Anterior cingulate cortex (tissue), 58 donors: ENCODE results near the gene CFAP58.
"Not testable (repeated sequence)": the region's sequence is repeated elsewhere in the genome, so short reads cannot be mapped to it uniquely, and the experiment has no call there.

Source experiments
- DNase-seq, 58 donors: peaks; one replicate each; lab custom pipeline; 2025; lab: John Stamatoyannopoulos, UW

CFAP58 gene

DNA sequence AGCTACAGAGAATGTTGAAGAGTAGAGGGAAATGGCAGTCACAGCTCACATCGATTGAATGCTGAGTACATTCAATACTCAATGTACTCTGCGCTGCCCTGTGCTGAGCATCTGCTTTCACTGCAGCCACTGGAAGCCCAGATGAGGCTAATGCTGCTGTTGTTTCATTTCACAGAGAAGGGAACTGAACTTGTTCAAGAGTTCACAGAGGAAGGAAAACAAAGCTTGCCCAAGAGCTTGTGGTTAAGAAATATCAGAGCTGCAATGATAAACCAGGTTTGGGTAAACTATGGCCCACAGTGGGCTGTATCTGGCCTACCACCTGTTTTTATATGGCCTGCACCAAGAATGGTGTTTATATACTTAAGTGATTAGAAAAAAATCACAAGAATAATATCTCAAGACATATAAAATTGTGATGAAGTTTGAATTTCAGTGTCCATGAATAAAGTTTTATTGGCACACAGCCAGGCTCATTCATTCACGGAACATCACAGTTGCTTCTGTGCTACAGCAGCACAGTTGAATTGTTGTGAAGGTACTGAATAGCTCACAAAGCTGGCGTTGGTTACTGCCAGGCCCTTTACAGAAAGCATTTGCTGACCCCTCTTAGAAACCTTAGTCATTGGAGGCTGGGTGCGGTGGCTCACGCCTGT is 64.1 kb downstream of the CFAP58 start:
- DNase-seq, result no peak

DNA sequence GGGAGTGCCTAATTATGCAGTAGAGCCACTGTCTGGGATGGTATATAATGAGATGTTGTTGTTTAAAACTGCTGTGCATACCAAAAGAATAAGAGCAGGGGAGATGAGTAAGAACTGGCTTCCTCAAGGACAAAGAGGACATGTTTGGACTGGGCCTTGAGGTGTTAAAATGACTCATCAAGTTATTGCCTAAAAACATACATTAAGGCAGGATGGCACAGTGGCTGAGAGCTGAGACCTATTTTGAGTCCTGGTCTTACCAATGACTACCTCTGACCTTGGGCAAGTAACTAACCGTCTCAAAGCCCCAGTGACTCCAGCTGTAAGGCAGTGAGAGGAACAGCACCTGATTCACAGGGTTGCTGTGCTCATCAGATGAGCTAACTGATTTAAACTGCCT is 71.1 kb downstream of the CFAP58 start:
- DNase-seq, result no peak

DNA sequence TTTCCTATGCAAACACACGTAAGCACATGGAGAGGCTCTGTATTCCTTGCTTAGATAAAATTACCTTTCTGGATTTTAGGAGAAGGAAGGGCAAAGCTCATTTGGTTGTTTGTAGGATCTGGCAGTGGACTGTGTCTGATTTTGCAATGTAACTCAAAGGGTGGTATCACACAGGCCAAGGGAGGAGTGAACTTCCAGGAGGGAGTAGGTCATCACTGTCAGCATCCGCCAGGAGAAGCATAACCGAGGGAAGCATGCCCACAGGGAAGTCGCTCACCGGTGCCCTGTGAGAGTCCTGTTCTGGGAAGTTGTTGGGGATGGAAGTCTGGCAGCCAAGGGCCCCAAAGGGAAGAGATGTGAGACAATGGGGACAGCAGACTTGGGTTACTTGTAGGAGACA is 74.4 kb downstream of the CFAP58 start:
- no peak for DNase-seq

DNA sequence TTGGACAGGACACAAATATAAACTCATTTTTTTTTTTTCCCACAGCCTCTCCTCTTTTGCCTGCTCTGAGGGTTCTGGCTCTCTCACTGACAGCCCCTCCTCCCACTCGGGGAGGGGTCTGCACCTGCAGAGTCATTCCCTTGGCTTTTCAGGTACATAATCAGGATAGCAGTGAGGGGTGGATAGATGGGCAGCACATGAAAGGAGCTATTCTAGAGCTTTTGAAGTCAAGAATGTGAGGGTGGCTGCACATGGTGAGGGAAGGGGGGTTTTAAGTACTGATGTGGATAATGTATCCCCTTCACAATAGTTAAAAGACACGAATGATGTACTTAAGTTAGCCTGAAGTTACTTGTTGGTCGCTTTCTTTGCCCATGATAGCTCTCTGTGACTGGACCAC is 76.2 kb downstream of the CFAP58 start:
- no peak for DNase-seq

DNA sequence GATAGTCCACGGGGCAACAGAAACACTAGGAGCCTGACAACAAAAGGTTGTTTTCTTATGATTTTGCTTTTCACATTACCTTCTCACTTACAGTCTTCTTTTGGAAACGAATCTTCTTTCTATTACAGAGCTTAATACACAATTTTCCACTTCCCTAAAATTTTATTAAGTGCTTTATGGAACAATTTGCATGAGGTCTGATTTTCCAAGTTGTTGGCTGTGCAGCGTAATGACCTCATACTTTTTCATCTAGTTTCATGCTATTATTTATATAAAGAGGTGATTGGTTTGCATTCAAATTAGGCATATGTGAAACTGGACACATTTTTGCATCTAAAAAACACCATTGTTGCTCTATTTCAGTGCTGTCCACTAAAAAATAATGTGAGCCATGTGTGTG is 76.7 kb downstream of the CFAP58 start:
- DNase-seq, result no peak

DNA sequence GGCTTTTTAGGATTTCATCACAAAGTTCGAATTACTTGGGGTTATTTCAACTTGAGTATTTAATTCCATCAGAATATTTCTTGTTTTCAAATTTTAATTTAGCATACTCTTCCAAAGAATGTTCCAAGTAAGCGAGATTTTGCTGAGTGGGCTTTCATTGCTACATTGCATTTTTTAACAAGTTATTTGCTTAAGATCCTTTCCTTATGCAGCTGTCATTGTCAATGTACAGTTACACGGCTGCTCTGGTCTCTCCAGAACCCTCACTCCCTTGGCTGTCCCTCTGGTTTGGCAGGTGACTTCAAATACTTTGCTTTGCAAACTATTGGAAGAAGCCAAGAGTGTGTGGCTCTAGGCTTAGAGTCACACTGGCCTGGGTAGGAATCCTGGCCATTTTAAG is 80.0 kb downstream of the CFAP58 start:
- DNase-seq, result no peak

DNA sequence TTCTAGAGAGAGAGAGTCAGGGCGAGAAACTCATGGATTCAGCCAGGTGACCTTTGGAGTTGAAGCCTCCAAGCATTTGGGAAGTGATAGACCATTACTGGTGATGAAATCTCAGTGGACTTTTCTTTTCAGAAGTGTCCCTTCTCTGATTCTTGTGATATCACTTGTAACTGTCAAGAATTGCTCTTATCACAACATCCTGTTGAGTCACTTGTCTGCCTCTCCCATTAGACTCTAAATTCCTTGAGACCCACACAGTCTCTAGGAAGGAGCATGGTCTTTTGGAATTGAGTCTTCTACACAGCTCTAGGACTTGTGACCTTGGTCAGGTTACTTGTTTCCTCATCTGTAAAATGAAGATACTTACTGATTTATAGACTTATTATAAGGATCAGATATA is 81.0 kb downstream of the CFAP58 start:
- no peak for DNase-seq

DNA sequence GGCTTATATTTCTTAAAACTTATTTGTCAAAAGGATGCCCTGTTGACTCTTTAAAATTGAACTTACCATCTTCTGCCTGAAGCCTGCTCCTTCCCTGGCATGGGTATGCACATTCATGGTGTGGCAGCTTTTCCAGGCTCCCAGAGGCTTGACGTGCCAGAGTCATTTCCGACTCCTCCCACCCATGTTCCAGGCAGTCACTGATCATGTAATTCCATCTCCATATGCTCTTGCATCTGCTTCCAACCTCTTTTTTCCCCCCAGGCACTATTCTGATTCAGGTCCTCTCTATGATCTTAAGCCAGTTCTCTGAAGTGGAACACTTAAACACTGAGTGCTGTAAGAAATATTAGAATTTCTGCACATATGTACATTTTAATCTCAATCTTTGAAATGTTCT is 82.2 kb downstream of the CFAP58 start:
- peak in 13 of 58 donors; percentile 3 to 38 (median 13) for DNase-seq

DNA sequence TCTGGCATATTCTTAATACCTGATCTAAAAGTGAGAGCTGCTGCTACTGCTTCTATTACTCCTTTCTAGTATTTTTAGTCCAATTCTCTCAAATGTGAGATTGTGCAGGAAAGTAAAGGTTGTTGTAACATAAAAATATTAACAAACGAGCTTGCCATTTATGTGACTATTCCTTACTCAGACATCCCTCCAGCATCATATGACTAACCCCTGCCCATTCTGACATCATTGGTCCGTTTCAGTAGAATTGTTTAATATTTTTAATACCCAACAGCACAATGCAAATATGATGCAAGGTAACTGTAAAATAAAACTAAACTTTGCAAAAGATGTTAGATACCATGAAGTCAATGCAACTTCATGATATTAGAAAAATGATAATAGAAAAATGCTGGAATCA is 83.6 kb downstream of the CFAP58 start:
- DNase-seq, result no peak

DNA sequence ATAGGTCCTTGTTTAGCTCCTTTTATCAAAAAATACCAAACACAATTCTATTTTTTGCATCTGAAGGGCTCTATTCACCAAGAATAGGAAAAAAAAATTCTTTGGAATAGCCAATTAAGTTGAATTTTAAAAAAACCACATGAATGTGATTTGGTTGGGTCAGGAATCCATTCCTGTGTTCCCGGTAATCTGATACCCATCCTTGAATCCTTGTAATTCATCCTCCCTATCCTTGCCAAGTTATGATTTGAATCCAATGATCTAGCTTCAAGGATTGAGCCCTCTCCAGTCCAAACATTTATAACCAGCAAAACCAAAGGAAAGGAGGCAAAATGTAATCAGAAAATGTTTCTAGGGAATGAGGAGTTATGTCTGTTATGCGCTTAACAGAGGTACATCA is 86.6 kb downstream of the CFAP58 start:
- no peak for DNase-seq

DNA sequence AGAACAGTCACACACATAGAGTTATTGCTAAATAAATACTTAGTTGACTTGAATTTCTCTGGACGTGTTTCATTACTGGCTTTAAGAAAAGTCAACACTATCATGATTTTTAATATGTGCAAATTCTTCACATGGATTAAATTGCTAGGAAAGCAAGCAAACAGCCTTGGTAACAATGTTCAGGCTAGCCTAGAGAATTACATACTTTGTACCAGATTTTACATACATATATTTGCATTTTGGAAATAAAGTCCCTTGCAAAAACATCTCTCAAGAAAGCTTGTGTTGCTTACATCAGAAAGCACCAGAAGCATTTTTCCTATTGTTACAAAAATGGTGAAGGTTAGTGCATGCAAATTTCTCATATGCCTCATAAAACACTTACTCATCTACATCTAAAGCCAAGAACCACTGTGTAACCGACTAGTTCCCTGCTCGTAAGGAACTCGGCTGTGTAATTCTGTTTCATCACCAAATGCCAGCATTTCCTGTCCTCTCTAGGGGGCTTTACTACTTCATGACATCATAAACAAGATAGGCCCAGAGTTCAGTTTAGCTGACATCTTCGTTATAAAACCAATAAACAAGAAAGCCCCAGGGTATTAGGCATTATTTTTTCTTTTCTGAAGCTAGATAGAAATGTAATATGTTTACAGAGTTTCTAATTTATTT is 87.8 kb downstream of the CFAP58 start:
- DNase-seq, result no peak

DNA sequence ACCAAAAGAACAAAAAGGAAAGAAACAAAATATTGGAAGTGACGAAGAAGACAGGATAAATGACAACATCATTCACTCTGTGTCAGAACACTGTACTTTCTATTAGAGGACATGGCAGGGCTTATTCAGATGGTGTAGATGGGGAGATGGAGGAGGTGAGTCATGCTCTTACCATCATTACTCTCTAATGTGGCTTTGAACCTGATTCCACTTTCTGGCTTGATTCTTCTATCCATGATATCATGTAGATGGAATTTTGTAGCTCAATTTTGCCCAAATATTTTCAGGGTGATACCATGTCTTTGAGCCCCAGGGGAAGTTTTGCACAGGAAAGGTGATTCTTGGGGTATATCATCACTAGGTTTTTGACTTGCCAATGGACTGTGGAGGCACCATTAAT is 91.7 kb downstream of the CFAP58 start:
- no peak for DNase-seq

DNA sequence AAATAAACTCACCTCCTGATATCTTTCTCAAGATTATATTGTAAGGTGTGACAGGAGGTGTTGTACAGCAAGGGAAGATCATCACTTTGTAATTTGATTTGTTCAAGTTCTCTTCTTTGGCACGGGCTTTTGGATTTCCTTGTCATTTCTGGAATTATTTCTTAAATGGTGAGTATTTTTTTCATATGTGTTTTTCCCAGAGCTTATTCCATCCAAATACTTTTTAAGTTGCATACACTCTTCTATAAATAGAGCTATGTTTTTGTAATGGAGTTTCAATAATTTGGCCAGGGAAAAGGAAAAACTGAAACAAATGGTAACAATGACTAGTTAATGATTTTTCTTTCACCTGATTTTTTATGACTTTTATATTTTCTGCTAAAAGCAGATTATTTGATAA is 92.5 kb downstream of the CFAP58 start:
- no peak for DNase-seq

DNA sequence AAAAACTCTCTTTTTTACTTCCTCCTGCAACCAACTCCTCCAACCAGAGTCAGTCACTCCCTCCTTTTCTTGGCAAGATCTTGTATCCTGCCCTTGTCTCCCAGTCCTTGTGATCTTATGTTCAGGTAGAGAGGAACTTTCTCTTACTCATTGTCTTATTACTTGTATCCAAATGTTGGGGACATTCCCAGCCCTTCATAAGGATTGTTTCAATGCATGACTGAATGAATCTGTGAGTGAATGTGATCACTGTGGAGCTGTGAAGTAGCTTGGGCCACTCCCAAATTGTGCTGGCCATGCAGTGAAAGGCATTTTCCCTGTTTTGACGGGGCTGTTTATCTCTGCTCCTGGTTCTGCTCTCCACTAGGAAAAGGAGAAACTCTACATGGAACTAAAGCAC is 93.7 kb downstream of the CFAP58 start:
- DNase-seq, result no peak

DNA sequence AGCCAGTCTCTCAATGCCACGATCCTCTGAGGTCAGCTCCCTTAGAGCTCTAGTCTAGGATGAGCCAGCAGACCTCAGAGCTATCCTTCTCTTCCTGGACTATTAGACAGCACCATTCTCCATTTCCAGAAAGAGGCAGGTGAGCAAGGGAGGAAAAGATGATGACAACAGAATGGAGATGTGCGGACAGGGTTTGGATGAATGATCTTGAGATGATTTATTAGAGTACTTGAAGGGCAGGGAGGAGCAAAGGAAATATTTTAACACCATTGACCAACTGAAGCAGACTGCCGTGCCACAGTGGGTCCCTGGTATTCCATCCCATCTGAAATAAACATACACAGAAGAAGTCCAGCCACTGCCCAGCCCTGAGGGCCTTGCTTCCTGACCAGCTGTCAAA is 94.3 kb downstream of the CFAP58 start:
- DNase-seq, result no peak

DNA sequence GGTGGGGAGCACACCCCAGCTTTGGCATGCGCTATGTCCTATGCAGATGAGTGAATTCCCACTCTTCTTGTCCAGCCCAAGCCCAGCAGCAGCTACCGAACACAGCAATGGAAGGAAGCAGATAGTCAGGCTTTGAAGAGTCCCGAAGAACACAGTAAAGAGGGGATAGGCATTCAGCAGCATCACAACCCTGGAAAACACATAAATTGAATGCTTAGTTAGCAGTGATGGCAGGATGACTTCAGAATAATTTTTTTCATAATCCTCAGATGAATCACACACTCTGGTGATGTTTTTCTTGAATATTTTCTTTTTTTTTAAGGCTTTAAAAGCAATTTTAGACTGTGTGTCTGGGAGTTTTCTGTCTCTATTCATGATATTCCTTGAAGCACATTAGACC is 95.8 kb downstream of the CFAP58 start:
- DNase-seq, result no peak

DNA sequence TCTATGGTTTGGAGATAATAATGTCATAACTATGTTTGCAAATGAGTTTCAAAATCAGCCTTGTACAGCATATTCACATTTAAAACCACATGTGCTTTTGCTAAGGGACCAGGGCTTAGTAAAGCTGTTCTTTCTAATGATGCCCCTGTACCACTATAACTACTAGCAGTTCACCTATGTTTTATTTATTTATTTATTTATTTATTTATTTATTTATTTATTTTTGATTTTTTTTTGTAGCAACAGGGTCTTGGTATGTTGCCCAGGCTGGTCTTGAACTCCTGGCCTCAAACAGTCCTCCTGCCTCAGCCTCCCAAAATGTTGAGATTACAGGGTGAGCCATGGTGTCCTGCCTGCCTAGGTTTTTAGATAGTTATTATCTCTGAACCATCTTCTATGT is 96.9 kb downstream of the CFAP58 start:
- DNase-seq, result no peak

DNA sequence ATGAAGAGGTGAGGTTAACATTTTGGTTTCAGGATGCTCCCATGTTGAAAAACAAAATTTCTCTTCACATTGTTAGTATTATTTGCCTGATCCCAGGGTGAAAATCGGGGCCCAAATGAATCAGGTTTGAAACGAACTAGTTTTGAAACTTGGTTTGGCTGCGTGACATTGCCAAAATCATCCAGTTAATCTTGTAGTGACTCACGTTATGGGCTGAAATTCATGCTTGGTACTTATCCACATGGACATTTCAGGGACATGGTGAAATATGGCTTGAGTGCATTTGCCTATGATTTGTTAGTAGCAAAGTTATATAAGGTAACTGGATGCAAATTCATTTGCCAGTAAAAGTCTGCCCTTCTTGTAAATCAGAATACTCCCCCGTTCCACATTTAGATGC is 97.3 kb downstream of the CFAP58 start:
- no peak for DNase-seq

DNA sequence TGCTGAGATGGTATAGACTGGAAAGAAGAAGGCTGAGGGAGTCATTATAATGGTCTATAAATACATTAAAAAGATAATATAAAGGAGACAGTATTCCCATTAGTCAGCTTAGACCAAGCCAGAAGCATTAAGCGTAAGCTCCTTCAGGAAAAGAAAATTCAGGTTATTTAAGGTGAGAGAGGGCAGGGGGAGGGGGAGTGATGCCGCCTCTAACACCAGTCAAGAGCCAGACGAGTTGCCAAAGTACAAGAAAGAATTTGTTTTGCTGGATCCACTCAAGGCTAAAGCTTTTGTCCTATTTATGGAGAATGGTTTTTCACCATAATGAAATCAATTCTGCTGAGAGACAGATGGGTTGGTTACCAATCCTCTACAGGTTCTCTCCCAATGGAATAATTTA is 99.3 kb downstream of the CFAP58 start:
- DNase-seq, result no peak

DNA sequence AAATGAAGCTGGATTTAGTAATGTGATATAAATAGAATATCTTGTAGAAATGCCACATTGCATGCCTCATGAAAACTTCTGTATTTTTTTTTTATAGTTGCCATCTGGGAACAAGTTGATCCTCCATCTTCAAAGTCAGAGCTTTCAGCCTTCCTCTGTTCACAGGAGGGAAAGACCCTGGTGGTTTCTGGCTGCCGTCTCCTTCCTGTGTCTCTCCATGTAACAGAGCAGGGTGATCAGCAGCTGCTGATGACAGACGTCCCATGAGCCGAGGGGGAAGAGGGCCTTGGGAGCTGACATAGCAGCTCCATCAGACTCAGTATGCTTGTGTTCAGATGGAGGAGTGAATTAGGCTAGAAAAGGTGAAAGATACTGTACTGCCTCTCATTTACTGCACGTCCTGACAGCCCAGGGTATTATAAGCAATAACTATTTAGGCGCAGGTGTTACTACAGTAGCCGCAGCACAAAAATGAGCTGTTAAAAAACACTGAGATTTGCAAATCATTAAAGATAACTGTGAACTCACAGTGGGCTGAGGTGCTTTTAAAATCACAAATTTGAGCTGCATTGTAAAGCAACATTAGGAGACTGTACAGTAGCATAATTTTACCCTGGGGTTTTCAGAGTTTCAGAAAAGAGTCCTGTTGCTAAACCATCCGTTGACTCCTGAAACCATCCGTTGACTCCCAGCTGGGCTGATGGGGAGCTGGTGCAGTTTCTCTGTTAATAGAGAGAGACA is 103.3 kb downstream of the CFAP58 start:
- no peak for DNase-seq

DNA sequence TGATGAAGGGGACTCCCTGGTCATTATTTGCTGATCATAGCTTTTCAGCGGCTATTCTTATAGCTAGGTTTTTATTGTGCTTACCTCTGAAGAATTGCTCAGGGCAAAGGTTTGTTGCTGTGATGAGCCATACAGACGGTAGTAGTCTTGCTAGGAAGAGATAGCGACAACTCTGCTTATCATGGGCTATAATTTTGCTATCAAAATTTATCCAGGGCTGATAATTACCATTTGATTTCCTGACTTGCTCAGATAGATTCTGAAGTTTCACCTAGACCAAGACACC is 103.9 kb downstream of the CFAP58 start:
- DNase-seq, result no peak

DNA sequence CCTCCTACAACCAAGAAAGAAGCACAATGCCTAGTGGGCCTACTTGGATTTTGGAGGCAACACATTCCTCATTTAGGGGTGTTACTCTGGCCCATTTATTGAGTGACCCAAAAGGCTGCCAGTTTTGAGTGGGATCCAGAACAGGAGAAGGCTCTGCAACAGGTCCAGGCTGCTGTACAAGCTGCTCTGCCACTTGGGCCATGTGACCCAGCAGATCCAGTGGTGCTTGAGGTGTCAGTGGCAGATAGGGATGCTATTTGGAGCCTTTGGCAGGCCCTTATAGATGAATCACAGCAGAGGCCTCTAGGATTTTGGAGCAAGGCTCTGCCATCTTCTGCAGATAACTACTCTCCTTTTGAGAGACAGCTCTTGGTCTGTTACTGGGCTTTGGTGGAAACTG is 111.9 kb downstream of the CFAP58 start:
- not testable (repeated sequence) for DNase-seq
